Neural cell (in vitro differentiated cells): Measurements from ENCODE around the gene HPCA. TPM values are rescaled to one million over a fixed set of nuclear protein-coding genes. Genes with fewer than 3 reads are reported as not detected.

ENCODE experiments used
- H2AFZ ChIP-seq: fragments of 200-600, 300-800 bp; sonication (generic), shearing (Covaris generic); 2 replicates; pipeline ENCODE4 v1.6.0; 2014; ENCODE audit warnings: low read depth, mild to moderate bottlenecking, antibody characterized with exemption, low read length, moderate library complexity
- H3F3A ChIP-seq: fragments of 200-600 bp; shearing (Covaris generic); 2 replicates; pipeline ENCODE4 v1.6.1; 2016; ENCODE audit warnings: mild to moderate bottlenecking, moderate library complexity, mixed read lengths, antibody characterized with exemption, low read length; ENCODE audit not compliant: insufficient read depth, poor library complexity, severe bottlenecking
- H3K27ac ChIP-seq: fragments of 200-600, 300-800 bp; sonication (generic), shearing (Covaris generic); 2 replicates; pipeline ENCODE4 v1.5.1; 2014; ENCODE audit warnings: mild to moderate bottlenecking, low read length, moderate library complexity
- H3K27me3 ChIP-seq: fragments of 300-800, 200-600 bp; sonication (generic), shearing (Covaris generic); 2 replicates; pipeline ENCODE4 v1.6.0; 2014; ENCODE audit warnings: mild to moderate bottlenecking, low read depth, low read length, moderate library complexity; ENCODE audit not compliant: insufficient read depth
- H3K36me3 ChIP-seq: fragments of 300-800, 200-600 bp; sonication (generic), shearing (Covaris generic); 2 replicates; pipeline ENCODE4 v1.5.1; 2014; ENCODE audit warnings: mild to moderate bottlenecking, antibody characterized with exemption, low read length, moderate library complexity; ENCODE audit not compliant: insufficient read depth
- H3K4me2 ChIP-seq: fragments of 300-800, 200-600 bp; sonication (generic), shearing (Covaris generic); 2 replicates; pipeline ENCODE4 v1.6.0; 2014; ENCODE audit warnings: mild to moderate bottlenecking, low read length
- H3K4me3 ChIP-seq: fragments of 300-800, 200-600 bp; sonication (generic), shearing (Covaris generic); 2 replicates; pipeline ENCODE4 v1.5.1; 2014; ENCODE audit warnings: mild to moderate bottlenecking, low read length, moderate library complexity
- H3K79me2 ChIP-seq: fragments of 200-600 bp; shearing (Covaris generic); replicated peaks from 2 replicates; pipeline ENCODE4 v1.6.0; 2014; ENCODE audit warnings: mild to moderate bottlenecking, low read length, moderate library complexity; ENCODE audit not compliant: insufficient read depth
- H3K9ac ChIP-seq: fragments of 300-800, 200-600 bp; sonication (generic), shearing (Covaris generic); 2 replicates; pipeline ENCODE4 v1.6.1; 2016; ENCODE audit warnings: mild to moderate bottlenecking, low read length, mixed read lengths
- H3K9me2 ChIP-seq: fragments of 200-600 bp; shearing (Covaris generic); 2 replicates; pipeline ENCODE4 v1.6.1; 2016; ENCODE audit warnings: mild to moderate bottlenecking, low read length, mixed read lengths; ENCODE audit not compliant: insufficient read depth
- H3K9me3 ChIP-seq: fragments of 200-600, 300-800 bp; sonication (generic), shearing (Covaris generic); 2 replicates; pipeline ENCODE4 v1.6.1; 2016; ENCODE audit warnings: mild to moderate bottlenecking, mixed run types, low read length, moderate library complexity, mixed read lengths
- H4K20me1 ChIP-seq: fragments of 200-600 bp; shearing (Covaris generic); 2 replicates; pipeline ENCODE4 v1.6.1; 2016; ENCODE audit warnings: mild to moderate bottlenecking, mixed run types; ENCODE audit not compliant: insufficient read depth
- EP300 ChIP-seq: fragments of 450-650 bp; conservative IDR thresholded peaks from 2 replicates; pipeline ENCODE4 v1.6.1; 2014; ENCODE audit warnings: antibody characterized with exemption, mild to moderate bottlenecking, moderate library complexity; ENCODE audit not compliant: poor library complexity, severe bottlenecking
- EZH2 ChIP-seq: fragments of 200-600, 300-800 bp; shearing (Covaris generic), sonication (generic); IDR thresholded peaks from 2 replicates; pipeline ENCODE4 v1.6.1; 2014; ENCODE audit warnings: antibody characterized with exemption, low read length, borderline replicate concordance, mild to moderate bottlenecking; ENCODE audit not compliant: insufficient read depth, poor library complexity, severe bottlenecking
- MXI1 ChIP-seq: fragments of 450-650 bp; conservative IDR thresholded peaks from 2 replicates; pipeline ENCODE4 v1.6.1; 2014; ENCODE audit warnings: antibody characterized with exemption, mild to moderate bottlenecking; ENCODE audit not compliant: poor library complexity, severe bottlenecking
- POLR2AphosphoS5 ChIP-seq: IDR thresholded peaks from 2 replicates; pipeline ENCODE4 v1.6.1; 2012
- RAD21 ChIP-seq: fragments of 450-650 bp; conservative IDR thresholded peaks from 2 replicates; pipeline ENCODE4 v1.6.1; 2014; ENCODE audit warnings: antibody characterized with exemption, mild to moderate bottlenecking, moderate library complexity
- REST ChIP-seq: IDR thresholded peaks from 2 replicates; pipeline ENCODE4 v1.6.1; 2012; ENCODE audit warnings: borderline replicate concordance
- SMC3 ChIP-seq: fragments of 450-650 bp; conservative IDR thresholded peaks from 2 replicates; pipeline ENCODE4 v1.6.1; 2014; ENCODE audit warnings: antibody characterized with exemption, mild to moderate bottlenecking, moderate library complexity; ENCODE audit not compliant: poor library complexity
- TAF1 ChIP-seq: IDR thresholded peaks from 2 replicates; pipeline ENCODE4 v1.6.1; 2012; ENCODE audit warnings: low read depth
- polyA plus RNA-seq: library from polyadenylated mRNA; depleted of rRNA; stranded (reverse); fragments of >200 nt; gene quantifications from 2 replicates; pipeline ENCODE4 v1.2.3, GENCODE V29; 2014
- TF ChIP-seq, protein P1 (sequence below): fragments of 450-650 bp; IDR thresholded peaks from 2 replicates; pipeline ENCODE4 v1.5.1; 2014; ENCODE audit warnings: antibody characterized with exemption, mild to moderate bottlenecking, moderate library complexity; ENCODE audit not compliant: poor library complexity, severe bottlenecking

The HPCA gene
- polyA plus RNA-seq, 1 donor from 2014 or later: 1.9 TPM

GRCh38 chr1:32878637-32879041 lies 7.7 kb upstream of the HPCA start:
- Histone ChIP-seq H3K9me2 (no peaks in the 10 kb centered on the region), H3K9ac (peak overlapping the region; percentile 32), H3K27me3 (no peaks in the 10 kb centered on the region), H3K9me3 (no peaks in the 10 kb centered on the region), H4K20me1 (no peaks in the 10 kb centered on the region), H3K79me2 (no peaks in the 10 kb centered on the region), H3K36me3 (no peaks in the 10 kb centered on the region), H3F3A (no peaks in the 10 kb centered on the region), H3K27ac (no peak overlapping the region), H2AFZ (peak overlapping the region; percentile 34), H3K4me2 (no peak overlapping the region), H3K4me3 (peak overlapping the region; percentile 42)
- TF ChIP-seq REST (no peak), EZH2 (no peak), RAD21 (no peak)
- TF ChIP-seq, protein P1, sequence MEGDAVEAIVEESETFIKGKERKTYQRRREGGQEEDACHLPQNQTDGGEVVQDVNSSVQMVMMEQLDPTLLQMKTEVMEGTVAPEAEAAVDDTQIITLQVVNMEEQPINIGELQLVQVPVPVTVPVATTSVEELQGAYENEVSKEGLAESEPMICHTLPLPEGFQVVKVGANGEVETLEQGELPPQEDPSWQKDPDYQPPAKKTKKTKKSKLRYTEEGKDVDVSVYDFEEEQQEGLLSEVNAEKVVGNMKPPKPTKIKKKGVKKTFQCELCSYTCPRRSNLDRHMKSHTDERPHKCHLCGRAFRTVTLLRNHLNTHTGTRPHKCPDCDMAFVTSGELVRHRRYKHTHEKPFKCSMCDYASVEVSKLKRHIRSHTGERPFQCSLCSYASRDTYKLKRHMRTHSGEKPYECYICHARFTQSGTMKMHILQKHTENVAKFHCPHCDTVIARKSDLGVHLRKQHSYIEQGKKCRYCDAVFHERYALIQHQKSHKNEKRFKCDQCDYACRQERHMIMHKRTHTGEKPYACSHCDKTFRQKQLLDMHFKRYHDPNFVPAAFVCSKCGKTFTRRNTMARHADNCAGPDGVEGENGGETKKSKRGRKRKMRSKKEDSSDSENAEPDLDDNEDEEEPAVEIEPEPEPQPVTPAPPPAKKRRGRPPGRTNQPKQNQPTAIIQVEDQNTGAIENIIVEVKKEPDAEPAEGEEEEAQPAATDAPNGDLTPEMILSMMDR: no peak

- Histone ChIP-seq H3K27me3 (peaks cover 11% of the 10 kb centered on the region), H3K4me3 (no peak overlapping the region), H2AFZ (no peak overlapping the region), H3K9me2 (no peaks in the 10 kb centered on the region), H3K9me3 (no peaks in the 10 kb centered on the region), H3F3A (no peaks in the 10 kb centered on the region), H3K4me2 (no peak overlapping the region), H3K9ac (no peak overlapping the region), H3K79me2 (no peaks in the 10 kb centered on the region), H4K20me1 (no peaks in the 10 kb centered on the region), H3K36me3 (no peaks in the 10 kb centered on the region), H3K27ac (no peak overlapping the region)
- TF ChIP-seq, protein P1: no peak
- no peak for TF ChIP-seq EZH2
- no peak for TF ChIP-seq SMC3
- TF ChIP-seq EP300: no peak
- TF ChIP-seq RAD21: no peak
- TF ChIP-seq POLR2AphosphoS5: no peak
- TF ChIP-seq MXI1: no peak
- TF ChIP-seq REST: no peak
- no peak for TF ChIP-seq TAF1
Measured at GRCh38 chr1:32881291-32881690, 5.0 kb upstream of the HPCA start.
